Measurements from ENCODE around the gene IL1R2.

DNA sequence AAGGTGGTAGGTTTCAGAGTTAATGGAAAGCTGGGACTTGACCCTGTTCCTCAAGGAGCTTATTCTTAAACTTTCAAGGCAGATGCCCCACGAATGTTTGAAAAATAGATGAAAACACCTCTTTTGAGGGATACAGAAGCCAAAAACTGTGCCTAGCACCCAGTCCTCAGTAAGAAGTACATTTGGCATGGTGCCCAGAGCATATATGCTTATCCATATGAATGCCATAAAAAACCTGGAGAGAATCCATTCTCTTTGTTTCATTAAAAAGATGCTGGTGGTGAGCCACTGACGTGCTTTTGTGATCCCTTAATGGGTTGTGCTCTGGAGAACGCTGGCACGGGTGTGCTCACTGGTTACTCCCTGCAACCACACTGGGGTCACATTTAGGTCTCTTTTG is 69.0 kb downstream of the IL1R2 start:
- TF ChIP-seq, protein P1, sequence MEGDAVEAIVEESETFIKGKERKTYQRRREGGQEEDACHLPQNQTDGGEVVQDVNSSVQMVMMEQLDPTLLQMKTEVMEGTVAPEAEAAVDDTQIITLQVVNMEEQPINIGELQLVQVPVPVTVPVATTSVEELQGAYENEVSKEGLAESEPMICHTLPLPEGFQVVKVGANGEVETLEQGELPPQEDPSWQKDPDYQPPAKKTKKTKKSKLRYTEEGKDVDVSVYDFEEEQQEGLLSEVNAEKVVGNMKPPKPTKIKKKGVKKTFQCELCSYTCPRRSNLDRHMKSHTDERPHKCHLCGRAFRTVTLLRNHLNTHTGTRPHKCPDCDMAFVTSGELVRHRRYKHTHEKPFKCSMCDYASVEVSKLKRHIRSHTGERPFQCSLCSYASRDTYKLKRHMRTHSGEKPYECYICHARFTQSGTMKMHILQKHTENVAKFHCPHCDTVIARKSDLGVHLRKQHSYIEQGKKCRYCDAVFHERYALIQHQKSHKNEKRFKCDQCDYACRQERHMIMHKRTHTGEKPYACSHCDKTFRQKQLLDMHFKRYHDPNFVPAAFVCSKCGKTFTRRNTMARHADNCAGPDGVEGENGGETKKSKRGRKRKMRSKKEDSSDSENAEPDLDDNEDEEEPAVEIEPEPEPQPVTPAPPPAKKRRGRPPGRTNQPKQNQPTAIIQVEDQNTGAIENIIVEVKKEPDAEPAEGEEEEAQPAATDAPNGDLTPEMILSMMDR (IDR thresholded peaks at IDR 0.05) = no peak
- TF ChIP-seq POLR2A (IDR thresholded peaks at IDR 0.05) = no peak

Data from Peyer's patch (tissue), 4 donors.